OCI-LY1 (cell line): Measurements from ENCODE around the gene FARS2.

Source experiments
- EZH2 ChIP-seq: fragments of 200-600 bp; sonication (generic), shearing (Covaris generic); IDR thresholded peaks from 2 replicates; pipeline ENCODE4 v1.8.0; 2017; ENCODE audit warnings: borderline replicate concordance, mixed run types, mild to moderate bottlenecking, antibody characterized with exemption, low read length, moderate library complexity, mixed read lengths
- TF ChIP-seq, protein P1 (sequence below): fragments of 200-600 bp; sonication (generic), shearing (Covaris generic); IDR thresholded peaks from 2 replicates; pipeline ENCODE4 v1.5.1; 2017; ENCODE audit warnings: mild to moderate bottlenecking, antibody characterized with exemption, low read length, moderate library complexity, mixed read lengths

DNA sequence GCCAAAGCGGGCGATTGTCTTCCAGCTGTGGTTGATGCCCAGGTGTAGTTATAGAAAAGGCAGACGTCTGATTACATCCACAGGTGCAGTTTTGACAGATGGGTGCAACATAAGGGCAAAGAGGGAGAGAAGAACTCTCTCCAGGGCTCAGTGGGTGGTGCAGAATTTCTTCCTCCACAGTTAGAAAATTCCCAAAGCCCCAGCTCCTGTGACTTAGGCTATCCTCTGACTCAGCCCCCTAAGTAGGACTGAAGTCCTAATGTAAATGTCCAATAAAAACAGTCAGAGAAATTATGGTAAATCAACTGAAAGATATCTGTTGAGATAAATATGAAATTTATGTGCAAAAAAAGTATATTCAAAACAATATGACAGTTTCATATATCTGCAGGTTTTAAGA, 32.0 kb upstream of the FARS2 start:
- TF ChIP-seq, protein P1, sequence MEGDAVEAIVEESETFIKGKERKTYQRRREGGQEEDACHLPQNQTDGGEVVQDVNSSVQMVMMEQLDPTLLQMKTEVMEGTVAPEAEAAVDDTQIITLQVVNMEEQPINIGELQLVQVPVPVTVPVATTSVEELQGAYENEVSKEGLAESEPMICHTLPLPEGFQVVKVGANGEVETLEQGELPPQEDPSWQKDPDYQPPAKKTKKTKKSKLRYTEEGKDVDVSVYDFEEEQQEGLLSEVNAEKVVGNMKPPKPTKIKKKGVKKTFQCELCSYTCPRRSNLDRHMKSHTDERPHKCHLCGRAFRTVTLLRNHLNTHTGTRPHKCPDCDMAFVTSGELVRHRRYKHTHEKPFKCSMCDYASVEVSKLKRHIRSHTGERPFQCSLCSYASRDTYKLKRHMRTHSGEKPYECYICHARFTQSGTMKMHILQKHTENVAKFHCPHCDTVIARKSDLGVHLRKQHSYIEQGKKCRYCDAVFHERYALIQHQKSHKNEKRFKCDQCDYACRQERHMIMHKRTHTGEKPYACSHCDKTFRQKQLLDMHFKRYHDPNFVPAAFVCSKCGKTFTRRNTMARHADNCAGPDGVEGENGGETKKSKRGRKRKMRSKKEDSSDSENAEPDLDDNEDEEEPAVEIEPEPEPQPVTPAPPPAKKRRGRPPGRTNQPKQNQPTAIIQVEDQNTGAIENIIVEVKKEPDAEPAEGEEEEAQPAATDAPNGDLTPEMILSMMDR, result no peak
- TF ChIP-seq EZH2, result no peak
